Right ventricle myocardium inferior (tissue), 1 donor: ENCODE results near the gene FAM227B. TPM values are rescaled to one million over a fixed set of nuclear protein-coding genes. Genes with fewer than 3 reads are reported as not detected.
"Not testable (repeated sequence)": the region's sequence is repeated elsewhere in the genome, so short reads cannot be mapped to it uniquely, and the experiment has no call there.

Experiments
- ATAC-seq: fragments of 200-7000 bp; cut with Tn5 transposase; one replicate; pipeline ENCODE4 v1.9.1; 2020; ENCODE audit warnings: mild to moderate bottlenecking, moderate library complexity
- DNase-seq: peaks from one replicate; pipeline ENCODE4 v3.0.0; 2021; ENCODE audit errors: missing footprints
- intact Hi-C: fragments of 100-400 bp; cut with DNase I; formaldehyde crosslinking; loops from one replicate; pipeline ENCODE4 v1.11.0; 2022
- total RNA-seq: library from RNA; stranded (reverse); fragmentation: NEBNext Ultra II Directional; extraction: Animal tissue kit (Norgen Biotek cat#: 25700); gene quantifications from one replicate; pipeline ENCODE4 v1.2.1, GENCODE V29; 2021
- donor health status: DM: no; HTN: yes; CAD: no; lungs with severe emphysema.

The FAM227B gene
- total RNA-seq, 1 donor from 2014 or later = 19.8 TPM

DNA sequence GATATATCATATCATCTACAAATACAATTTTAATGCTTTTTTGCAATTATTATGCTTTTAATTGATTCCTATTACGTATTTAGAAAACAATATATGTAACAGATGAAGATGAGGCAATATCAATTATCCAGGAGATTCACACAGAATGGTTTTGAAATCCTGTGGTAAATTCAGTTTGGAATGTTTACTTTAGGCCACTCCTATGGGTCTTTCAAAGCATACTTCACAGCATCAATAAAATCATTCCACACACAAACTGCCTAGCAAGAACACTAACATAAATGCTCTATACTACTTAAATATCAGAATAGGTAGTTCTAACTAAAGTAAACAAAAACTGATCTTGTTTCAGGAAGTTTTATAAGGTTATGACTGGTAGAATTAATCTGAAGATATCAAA lies 90.5 kb downstream of the FAM227B start:
- intact Hi-C loops = no loop called here
- no peak for ATAC-seq
- no peak for DNase-seq

DNA sequence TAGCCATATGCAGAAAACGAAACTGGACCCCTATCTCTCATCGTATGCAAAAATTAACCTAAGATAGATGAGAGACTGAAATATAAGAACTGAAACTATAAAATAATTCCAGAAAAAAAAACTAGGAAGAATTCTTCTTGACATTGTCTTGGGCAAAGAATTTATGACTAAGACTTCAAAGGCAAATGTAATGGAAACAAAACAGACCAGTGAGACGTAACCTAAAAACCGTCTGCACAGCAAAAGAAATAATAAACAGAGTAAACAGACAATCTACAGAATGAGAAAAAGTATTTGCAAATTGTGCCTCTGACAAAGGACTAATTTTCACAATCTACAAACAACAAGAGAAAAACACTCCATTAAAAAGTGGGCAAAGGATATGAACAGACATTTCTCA lies 92.3 kb downstream of the FAM227B start:
- ATAC-seq (no peak), DNase-seq (no peak)
- intact Hi-C loops = no loop called here

DNA sequence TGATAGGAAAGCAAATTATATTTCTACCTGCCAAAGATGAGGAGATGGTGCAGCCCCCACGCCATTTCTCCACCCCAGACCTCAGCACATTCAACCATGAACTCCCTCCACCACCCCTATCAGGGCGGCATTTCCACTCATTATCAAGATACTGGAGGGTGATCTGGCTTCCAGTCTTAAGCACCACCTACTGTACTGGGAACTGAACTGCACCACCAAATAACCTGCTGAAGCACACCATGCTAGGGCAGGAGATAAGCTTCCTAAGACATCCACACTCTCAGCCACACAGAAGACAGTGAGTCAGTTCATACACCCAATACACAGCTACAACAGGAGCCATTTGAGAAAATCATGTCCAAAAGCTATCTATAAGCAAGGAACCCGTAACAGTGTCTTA lies 98.8 kb downstream of the FAM227B start:
- DNase-seq = no peak
- intact Hi-C loops = no loop called here
- no peak for ATAC-seq

- DNase-seq, ATAC-seq, intact Hi-C loops: not testable (repeated sequence)
These were observed 107.9 kb downstream of the FAM227B start for GRCh38 chr15:49512739-49513138.

DNA sequence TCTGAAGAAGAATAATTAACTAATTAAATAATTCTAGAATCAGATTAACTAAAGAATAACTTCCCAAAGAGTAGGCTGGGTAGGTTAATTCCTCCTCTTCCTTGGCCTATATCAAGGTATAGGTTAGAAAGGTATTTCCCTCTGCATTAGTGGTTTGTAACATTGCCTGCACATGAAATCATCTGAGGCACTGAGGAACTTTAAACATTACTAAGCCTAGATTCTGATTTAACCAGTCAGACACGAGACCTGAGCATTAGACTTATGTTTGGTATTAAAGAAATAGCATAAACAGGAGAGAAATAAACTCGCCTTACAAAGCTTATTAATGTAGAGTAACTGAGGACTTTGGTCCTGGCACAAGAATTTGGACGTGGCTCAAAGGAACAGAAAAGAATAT lies 113.4 kb downstream of the FAM227B start:
- ATAC-seq = no peak
- intact Hi-C loops = no loop called here

GRCh38 chr15:49506341-49506740 lies 114.3 kb downstream of the FAM227B start:
- ATAC-seq = no peak
- intact Hi-C loops = no loop called here

More for the DNA sequence above, 113.4 kb downstream of the FAM227B start:
- DNase-seq = no peak

GRCh38 chr15:49501586-49501985 lies 119.0 kb downstream of the FAM227B start:
- ATAC-seq (no peak), DNase-seq (no peak)
- intact Hi-C loops = no loop called here

More at GRCh38 chr15:49506341-49506740, 114.3 kb downstream of the FAM227B start:
- DNase-seq = no peak

GRCh38 chr15:49495993-49496753 lies 124.4 kb downstream of the FAM227B start:
- intact Hi-C loops = no loop called here
- DNase-seq (no peak), ATAC-seq (no peak)

DNA sequence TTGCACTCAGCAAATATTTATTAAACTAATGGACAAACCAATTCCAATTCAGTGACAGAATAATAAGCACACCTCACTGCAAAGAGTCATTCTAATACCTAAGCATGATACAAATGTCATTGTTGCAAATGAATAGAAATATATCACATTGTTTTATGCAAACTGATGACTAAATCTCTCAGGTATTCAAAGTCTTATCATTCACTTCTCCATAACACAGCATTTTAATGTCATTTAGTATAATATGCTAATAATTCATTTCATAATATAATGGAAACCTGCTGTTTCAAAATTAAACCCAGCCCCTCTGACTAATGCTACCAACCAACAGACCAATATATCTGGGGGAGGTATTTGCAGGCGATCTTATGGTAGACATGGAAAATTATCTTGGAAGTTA lies 125.8 kb downstream of the FAM227B start:
- DNase-seq = no peak
- no peak for ATAC-seq
- intact Hi-C loops = no loop called here

- intact Hi-C loops = no loop called here
- no peak for DNase-seq
- ATAC-seq = no peak
These were observed 127.8 kb downstream of the FAM227B start for GRCh38 chr15:49492830-49493229.

DNA sequence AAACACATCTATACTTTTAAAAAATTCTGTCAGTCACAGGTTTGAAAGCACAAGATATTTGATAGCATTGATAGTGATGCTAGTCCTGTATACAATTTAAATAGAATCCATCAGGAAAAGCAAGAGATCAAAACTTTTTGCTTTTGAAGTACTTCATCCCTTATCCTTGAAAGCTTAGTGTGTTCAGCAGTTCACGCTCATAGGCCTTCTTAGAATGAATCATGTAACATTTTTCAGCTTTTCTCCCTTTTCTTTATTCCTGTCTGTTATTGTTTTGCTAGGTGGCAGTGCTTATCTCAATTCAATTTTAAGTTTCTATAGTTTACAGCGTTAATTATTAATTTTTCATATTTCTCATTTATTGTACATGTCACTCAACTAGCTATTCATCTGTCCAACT lies 128.5 kb downstream of the FAM227B start:
- ATAC-seq (no peak), DNase-seq (no peak)
- intact Hi-C loops = no loop called here

DNA sequence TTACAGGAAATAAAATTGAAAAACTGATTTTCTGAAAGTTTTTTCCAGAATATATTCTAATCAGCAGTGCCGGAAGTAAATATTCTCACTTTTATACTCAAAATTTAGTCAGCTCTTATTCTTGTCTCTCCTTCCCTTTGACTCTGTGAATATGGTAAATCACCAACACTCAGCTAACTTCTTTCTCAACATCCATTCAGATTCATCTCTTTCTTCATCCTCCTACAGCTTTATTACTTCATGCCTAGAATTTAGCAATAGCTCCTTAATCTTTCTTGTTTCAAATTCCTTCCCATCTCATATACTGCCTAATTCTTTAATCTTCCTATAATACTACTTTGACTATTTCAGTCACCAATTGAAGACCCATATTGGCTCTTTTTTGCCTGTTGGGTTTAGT lies 129.7 kb downstream of the FAM227B start:
- intact Hi-C loops = no loop called here
- DNase-seq (no peak), ATAC-seq (no peak)

DNA sequence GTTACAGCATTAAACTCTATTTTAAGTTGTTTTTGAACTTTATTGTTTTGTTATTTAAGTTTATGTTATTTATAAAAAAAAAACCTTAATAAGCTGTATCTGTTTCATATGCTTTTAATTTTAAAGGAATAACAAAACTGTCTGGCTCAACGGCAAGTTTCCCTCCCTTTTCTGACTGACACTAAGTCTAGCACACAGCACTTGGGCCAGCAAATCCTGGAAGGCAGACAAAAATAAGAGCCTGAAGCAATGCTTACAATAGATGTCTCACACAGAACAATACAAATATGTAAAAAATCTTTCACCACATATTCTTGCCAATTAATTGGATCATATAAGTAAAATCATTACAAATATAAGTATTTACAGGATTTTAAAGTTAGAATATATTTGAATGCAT lies 135.2 kb downstream of the FAM227B start:
- intact Hi-C loops, DNase-seq, ATAC-seq: not testable (repeated sequence)

DNA sequence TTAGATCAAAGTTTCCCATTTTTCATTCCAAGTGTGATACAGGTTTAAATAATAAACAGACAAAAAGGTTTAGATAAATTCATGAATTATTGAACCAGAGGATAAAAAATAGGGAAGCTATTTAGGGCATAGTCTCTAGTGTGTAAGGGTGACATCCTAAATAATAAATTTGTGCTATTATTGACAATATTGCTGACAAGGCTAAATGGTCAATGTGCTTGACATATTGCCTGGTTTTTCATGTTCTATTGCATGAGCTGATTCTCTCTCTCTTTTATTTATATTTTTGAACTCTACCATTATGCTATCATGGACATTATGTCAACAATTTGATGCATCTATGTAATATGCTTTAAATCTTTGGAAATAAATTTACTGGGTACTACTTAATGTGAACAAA lies 141.6 kb downstream of the FAM227B start:
- DNase-seq, ATAC-seq, intact Hi-C loops: not testable (repeated sequence)

DNA sequence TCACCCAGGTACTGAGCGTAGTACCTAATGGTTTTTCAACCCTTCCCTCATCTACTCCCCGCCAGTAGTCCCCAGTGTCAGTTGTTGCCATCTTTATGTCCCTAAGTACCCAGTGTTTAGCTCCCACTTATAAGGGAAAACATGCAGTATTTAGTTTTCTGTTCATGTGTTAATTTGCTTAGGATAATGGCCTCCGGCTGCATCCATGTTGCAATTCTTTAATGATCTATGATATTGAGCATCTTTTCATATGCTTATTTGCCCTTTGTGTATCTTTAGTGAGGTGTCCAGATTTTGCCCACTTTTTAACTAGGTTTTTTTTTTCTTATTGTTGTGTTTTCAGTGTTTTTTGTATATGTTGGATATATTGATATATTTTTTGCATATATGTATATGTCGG lies 142.6 kb downstream of the FAM227B start:
- DNase-seq, intact Hi-C loops, ATAC-seq: not testable (repeated sequence)

GRCh38 chr15:49473031-49473430 lies 147.6 kb downstream of the FAM227B start:
- no peak for ATAC-seq
- DNase-seq = no peak
- intact Hi-C loops = no loop called here

- ATAC-seq = no peak
- no peak for DNase-seq
- intact Hi-C loops = no loop called here
These were observed 148.3 kb downstream of the FAM227B start for GRCh38 chr15:49472338-49472737.

DNA sequence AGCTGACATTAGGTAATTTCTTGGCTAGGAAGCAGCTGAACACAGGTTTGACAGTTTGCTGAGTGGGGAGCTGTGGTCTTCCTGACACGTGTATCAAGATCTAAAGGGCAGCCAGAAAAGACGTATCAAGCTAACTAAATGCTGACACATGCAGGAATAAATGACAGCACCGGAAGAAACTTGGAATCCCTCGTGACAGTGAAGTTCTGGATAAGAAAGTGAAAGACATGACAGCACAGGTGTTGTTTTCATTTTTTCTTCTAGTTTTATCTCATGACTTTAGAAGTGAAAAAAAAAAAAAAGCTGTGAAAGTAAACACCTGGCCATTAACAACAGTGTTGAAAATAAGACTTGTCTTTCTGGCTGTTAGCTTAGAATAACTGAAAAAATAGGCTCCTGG lies 148.9 kb downstream of the FAM227B start:
- no peak for DNase-seq
- intact Hi-C loops = no loop called here
- no peak for ATAC-seq

DNA sequence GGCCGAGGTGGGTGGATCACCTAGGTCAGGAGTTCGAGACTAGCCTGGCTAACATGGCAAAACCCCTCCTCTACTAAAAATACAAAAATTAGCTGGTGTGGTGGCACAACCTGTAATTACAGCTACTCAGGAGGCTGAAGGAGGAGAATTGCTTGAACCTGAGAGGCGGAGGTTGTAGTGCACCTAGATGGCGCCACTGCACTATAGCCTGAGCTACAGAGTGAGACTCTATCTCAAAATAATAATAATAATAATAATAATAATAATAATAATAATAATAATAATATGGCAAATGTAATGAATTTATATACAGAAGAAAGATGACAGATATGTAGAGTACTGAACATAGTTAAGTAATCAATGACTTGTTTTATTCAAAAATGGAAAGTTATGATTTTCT lies 149.4 kb downstream of the FAM227B start:
- ATAC-seq, intact Hi-C loops, DNase-seq: not testable (repeated sequence)

DNA sequence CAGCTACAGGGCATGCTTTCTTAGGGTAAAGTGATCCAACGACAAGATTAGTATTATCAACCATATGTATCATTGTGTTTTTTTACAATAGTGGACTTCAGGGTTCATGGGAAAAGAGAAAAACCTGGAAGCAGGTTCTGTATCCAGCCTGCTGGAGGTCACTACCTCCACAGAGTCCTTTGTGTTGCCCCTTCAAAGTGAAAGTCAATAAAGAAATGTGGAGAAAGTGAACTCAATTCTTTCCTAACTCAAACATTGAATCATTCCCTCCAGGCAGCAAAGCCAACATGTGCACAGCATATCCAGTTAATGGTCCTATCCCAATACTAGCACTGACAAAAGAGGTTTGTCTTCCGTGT lies 152.2 kb downstream of the FAM227B start:
- peak; percentile 52 for ATAC-seq
- intact Hi-C loops = loop anchor here (5.0 kb wide), 1 partner anchor 41 kb away; no protein-coding TSS in a partner anchor
- DNase-seq = no peak
